ENCODE data around the gene LATS2.

LATS2 gene

GRCh38 chr13:21013682-21014038, 47.7 kb downstream of the LATS2 start:
- DNase-seq, result no peak

- no peak for DNase-seq
Observed at GRCh38 chr13:21012841-21013681, 48.3 kb downstream of the LATS2 start.

DNA sequence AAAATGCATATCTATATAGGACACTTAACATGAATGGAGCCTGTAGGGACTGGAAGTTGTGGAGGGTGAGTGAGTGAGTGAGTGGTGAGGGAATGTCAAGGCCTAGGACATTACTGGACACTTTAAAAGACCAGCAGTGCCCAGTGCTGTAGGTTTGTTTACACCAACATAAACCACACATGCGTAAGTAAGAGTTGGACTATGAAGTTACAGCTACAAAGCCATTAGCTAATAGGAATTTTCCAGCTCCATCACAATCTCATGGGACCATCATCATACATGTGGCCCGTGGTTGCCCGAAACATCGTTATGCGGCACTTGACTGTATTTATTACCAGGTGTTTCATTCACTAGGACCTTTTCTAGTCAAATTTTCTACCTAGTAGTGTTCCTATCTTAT, 49.2 kb downstream of the LATS2 start:
- no peak for DNase-seq

DNA sequence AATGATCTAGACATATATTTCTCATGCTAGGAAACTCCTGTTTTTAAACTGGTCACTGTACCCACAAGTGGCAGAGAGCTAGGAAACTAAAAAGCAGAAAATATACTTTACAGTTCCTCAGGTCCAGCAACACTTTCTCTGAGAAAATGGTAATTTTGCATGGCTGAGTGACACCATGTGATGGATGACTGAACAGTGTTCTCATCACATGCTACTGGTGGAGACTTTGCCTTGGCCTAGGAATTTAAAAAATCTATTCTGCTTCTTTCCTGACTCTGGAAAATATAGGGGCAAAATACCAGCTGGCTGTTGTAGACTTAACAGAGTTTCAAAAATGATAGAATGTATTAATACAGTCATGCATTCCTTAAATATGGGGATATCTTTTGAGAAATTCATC, 50.0 kb downstream of the LATS2 start:
- DNase-seq, result no peak

- no peak for DNase-seq
Observed at GRCh38 chr13:21010621-21011020, 50.8 kb downstream of the LATS2 start.

DNA sequence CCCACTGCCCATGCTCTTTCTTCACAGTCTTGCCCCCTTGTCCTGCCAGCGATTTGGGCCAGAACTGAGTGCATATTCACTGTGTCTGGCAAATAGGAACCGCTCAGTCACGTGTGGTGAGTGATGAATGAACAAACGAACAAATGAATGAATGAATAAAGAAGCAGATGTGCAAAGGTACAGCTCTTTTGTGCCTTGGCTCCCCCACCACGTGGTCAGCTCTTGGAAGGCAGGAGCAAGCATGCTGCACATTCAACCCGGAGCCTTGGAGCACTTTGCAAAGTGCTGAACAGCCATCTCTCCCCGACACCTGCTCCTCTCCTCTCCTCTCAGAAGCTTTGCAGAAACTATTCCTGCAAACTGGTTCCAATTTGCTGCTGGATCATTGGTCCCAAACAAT, 52.4 kb downstream of the LATS2 start:
- DNase-seq, result no peak

DNA sequence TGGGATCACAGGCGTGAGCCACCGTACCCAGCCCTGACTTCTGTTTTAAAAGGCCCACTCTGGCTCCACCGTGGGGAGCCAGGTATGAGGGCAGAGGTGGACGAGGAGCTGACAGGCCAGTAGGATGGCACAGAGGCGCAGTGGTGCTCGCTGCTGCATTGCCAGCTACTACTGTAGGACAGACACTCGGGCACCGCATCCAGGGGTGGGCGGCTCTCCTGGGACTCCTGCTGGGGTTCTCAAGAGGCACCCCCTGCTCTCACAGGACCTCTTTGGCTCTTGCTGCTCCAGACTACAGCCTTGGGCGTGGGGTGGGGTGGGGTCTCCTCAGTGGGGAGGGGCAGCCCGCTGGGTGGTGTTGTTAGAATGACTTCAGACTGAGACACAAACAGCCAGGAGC, 53.4 kb downstream of the LATS2 start:
- no peak for DNase-seq

- no peak for DNase-seq
Observed at GRCh38 chr13:21006141-21007005, 55.0 kb downstream of the LATS2 start.

DNA sequence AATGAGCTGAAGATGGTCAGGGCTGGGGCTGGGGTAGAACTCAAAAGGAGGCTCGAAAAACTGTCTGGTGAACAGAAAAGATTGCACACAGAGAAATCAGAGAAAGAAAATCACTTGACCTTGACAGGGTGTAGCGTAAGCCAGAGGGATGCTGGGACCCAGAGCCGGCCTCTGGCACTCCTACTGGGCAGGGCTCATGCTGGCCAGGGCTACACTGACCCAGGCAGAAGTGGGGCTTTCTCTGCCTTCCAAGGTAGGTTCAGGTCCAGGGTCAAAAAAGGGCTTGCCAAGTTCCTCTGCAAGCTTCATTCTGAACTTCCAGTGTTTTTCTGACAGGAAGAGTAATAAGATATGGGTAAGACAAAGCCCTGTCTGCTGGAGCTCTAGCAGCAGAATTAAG, 56.2 kb downstream of the LATS2 start:
- DNase-seq, result no peak

- no peak for DNase-seq
Observed at GRCh38 chr13:21001471-21001870, 59.9 kb downstream of the LATS2 start.

- no peak for DNase-seq
Observed at GRCh38 chr13:21000647-21001046, 60.7 kb downstream of the LATS2 start.

- DNase-seq, result no peak
Observed at GRCh38 chr13:20998649-20999415, 62.6 kb downstream of the LATS2 start.

GRCh38 chr13:20997301-20998161, 63.9 kb downstream of the LATS2 start:
- DNase-seq, result no peak

DNA sequence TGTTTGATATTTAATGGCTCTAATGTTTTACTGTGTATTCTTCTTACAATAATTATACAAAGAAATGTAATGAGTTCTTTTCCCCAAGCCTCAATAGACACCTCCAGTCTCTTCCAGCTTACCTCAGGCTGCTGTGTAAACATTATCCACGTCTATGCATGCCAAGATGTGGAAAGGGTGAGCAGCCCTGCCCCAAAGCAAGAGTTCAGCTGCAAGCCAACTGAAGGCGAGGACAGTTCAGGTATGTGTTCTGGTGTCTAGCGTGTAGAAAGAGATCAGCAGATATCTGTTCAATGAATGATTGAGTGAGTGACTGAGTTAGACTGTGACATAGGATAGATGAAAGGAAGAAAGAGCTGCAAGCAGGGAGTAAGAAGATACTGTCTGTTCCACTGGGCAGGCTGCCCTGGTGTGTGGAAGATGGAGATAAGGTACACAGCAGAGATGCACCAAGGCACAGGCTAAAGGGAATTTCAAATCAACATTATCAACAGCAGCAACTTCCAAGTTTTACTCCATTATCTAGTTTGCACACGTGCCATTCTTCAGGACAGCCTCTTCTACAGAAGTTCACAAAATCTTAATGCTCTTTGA, 66.0 kb downstream of the LATS2 start:
- no peak for DNase-seq

DNA sequence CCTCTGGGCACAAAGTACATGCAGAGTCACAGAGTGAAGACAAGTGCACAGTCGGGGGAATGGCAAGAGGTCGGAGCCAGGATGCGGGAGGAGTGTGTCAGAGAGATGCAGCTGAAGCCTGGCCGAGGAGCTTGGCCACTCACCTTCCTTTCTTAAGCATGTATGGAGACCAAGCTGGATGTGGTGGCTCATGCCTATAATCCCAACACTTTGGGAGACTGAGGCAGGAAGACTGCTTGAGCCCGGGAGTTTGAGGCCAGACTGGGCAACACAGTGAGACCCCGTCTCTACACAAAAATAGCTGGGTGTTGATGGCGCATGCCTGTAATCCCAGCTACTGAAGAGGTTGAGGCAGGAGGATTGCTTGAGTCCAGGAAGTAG, 67.0 kb downstream of the LATS2 start:
- DNase-seq, result no peak

DNA sequence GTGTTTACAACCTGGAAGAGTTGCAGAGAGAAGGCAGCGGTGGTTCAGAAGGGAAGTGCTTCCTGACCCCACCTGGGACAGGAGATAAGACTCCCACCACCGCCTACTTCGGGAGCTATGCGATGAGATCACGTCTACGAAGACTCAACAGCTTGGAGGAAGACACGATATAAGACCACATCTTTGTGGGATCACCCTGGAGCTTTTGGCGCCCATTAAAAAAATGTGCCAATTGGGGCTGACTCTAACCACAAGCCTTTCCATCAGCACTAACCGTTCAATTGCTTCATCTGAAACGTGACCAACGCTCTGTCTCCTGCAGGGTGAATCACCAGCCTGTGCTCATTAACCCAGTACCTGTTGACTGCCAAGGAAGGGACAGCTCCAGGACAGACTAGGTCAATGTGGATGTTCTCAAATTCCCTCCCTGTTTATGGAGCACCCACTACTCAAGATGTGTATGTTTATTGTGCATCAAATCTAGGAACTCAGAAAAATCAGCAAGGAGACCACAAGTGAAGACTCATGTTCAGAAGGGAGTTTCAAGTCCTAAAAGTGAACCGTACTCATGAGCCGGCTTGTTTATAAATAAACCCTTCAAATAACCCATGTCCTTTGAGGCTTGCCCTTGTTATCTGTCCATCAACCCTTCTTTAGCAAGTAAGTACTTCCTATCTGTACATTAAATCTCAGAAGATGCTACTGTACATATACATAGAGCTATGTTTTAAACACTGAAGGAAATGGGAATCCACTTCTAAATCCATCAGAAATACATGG, 67.5 kb downstream of the LATS2 start:
- no peak for DNase-seq

GRCh38 chr13:20993211-20993610, 68.2 kb downstream of the LATS2 start:
- no peak for DNase-seq

- DNase-seq, result no peak
Observed at GRCh38 chr13:20991741-20992520, 69.5 kb downstream of the LATS2 start.

DNA sequence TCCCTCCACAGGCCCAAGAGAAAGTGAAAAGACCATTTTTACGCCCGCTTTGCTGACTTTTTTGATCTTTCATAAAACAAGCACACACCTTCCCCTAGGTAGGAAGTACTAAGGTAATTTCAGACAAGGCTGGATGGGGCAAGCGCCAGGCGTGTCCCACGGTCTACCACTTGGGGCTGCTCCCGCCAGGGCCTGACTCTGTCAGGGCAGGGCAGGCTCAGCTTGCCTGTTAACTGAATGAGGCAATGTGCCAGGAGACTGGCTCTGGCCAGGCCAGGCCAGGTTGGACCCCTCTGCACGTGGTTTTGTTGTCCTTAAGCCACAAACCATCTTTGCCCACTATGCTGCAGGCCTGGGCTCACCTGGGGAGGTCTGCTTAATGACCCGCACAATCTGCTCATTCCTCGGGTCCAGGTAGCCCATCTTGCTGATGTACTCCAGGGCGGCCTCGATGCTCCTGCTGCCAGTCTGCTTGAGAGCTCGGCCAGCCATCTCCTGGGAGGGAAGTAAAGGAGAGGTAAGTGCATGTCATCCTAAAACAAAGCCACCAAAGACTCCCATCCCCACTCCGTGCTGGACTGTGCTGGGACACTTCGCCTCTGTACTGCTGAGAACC, 70.4 kb downstream of the LATS2 start:
- DNase-seq, result no peak

Data from stimulated activated CD4-positive, alpha-beta T cell treated with anti-CD3 and anti-CD28 coated beads, Interleukin-4, amount 100 ng/mL, for 1 hour (primary cell).